Measurements from ENCODE around the gene EPB41L4A.

The EPB41L4A gene

DNA sequence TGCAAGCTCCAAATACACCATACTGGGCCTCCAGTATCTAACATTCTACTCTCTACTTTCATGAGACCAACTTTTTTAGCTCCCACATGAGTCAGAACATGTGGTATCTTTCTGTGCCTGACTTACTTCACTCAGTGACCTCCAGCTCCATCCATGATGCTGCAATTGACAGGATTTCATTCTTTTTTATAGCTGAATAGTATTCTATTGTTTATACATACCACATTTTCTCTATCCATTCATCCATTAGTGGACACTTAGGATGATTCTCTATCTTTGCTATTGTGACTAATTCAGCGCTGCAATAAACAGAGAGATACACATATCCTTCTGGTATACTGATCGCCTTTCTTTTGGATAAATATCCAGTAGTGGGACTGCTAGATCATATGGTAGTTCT is 68.5 kb downstream of the EPB41L4A start:
- DNase-seq, result peak; percentile 13

DNA sequence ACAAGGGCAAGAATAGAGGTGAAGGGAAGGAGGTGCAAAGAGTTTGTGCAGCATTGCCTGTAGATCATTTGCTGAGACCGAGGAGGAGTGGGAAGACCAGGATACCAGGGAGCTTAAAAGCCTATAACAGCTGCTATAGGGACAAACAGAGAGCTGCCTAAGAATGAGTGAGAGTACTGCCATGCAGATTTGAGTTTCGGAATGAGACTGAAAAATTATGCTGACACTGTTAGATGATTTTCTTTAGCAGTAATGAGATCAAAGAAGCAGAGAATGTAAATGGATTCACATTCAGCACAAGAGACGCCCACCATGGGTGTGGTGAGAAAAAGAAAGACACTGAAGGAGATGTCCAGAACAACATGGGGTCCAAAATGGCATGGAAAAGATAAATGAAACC is 69.7 kb downstream of the EPB41L4A start:
- DNase-seq, result no peak

DNA sequence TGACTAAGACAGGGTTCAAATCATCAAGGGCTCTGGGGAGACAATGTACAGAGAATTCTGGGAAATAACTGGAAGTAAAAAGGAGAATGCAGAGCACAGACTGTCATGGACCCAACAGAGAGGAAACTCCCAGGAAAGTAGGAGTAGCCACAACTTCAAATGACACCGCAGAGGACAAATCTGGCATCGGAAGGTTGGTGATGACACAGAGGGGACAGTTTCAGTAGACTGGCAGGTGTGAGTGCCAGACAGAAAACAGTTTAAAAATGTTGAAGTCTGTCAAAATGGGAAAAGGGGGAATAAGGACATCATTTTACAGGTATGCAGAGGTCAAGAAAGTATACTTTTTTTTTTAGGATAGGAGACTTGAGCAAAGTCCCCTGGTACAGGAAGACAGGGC is 70.2 kb downstream of the EPB41L4A start:
- no peak for DNase-seq

DNA sequence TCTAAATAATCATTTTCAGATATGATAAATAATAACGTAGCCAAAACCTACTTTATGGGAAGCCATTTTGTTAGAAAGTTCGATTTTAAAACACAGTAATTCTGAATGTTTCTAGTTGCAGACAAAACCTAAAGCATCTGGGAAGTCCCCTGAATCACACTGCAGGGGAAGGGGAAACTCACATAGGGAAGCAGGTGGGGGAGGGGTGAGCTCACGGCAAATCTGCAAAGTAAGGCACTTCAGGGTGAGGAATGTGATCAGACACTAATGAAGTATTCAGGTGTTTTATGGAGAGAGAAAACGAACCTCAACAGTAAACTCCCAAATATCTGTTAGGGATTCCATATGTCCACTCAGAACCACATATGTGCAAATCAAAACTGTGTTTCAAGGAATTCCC is 70.7 kb downstream of the EPB41L4A start:
- DNase-seq, result no peak

DNA sequence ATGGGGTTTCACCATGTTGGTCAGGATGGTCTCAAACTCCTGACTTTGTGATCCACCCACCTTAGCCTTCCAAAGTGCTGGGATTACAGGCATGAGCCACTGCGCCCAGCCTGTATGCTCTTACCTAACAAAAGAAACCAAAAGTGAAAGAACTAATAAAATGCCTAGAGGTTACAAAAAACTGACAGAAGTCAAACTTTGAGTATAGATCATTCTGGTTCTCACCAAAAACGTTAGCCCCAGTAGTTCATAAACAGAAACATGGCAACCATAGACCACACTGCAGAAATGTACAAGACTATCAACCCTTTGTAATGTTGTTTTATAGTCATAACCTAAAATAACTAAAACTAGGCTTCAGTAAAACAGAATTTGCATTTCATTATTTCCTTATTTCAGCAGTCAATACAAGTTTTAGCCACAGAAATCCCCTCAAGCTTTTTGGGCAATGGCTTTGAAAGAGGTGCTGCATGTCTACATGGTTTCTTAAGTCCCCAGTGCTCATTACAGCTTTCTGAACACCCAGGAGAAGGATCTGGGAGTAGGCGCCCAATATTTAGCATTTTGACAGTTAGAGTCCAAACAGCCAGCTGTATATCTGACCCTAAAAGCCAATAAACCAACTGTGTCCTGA is 72.5 kb downstream of the EPB41L4A start:
- DNase-seq, result no peak

DNA sequence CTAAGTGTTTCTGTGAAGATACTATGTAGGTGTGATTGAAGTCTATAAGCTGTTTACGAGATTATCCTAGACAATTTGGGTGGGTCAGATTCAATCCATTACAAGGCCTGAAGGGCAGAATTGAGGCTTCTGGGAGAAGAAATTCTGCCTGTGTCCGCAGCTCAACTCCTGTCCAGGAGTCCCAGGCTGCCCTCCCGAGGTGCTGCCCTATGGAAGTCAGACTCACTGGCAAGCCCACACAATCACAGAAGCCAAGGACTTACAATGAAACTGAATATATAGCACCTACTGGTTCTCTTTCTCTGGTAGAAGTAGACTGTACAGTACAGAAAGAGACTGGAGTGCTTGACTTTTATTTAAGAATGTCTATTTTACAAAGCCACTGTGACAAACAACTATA is 74.5 kb downstream of the EPB41L4A start:
- no peak for DNase-seq

DNA sequence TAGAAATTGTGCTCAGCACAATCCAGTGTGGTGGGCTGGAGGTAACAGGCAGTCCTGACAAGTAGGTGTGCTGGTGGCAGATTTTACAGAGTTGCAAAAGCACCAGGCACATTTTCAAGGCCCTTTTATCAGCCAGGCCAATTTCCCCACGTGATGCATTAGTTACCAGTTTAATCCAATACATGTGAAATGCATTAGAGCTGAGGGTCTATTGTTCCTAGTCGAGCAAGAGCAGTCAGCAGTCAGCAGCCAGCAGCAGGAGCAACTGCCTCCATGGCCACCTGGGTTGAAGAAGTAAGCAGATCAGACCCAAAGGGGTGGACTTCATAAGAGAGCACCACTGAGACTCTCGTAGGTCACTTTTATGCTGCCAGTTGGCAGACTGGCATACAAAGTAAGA is 76.7 kb downstream of the EPB41L4A start:
- no peak for DNase-seq

DNA sequence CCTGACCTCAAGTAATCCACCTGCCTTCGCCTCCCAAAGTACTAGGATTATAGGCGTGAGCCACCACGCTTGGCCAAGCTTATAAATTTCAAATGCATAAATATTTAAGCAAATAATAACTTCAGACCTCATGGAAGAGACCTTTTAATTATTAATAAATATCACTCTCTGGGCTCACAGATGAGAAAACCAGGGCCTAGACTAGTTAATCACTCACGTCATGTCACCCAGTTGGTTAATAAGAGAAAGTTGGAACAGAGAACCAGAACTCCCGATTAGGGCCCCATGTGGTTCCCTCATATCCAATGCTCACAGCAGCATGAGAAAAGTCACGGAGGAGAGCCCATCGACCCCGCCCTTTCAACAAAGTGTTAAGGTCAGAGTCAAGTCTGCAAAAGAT is 79.3 kb downstream of the EPB41L4A start:
- no peak for DNase-seq

DNA sequence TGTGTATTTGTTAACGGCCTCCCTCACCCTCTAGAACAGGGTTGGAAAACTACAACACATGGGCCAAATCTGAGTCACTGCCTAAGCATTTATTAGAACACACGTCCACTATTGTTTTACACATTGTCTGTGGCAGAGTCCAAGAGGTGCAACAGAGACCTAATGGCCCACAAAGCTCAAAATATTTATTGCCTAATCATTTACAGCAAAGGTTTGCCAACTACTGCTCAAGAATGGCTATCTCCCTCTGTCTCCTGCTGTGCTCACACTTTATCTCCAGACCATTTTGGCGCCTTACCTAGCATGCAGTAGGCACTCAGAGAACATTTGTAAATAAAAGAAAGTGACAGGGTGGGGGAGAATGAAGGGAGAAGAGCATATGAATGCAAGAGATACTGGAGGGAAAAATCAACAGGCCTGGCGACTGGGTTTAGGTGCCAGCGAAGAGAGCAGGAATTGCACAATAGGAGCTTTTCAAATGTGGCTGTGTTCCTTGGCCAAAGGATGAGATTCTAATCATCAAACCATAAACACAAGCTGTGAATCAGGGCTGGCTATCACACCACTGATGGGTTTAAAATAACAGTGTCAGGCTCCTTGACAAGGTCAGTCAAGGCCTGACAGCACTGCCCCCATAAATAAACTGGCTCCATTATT is 80.3 kb downstream of the EPB41L4A start:
- DNase-seq, result peak; percentile 80

DNA sequence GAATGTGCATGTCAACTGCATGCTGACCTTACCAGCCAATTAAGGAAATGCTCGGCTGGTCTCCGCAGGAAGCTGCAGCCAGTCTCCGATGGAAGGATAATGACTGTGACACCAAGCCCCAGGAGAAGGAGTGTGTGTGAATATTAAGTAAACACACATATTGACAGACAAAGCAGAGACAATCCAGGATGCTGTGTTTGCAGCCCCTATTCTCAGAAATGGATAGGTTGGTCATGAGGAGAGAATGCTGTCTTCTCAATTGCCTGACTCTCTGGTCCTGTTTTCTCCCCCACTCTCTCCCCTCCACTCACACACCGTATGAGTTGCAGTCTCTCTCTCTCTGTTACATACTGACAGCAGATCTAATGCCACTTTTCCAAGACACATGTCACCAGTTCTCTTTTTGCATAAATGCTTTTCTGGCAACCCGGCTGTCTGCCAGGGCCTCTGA is 85.7 kb downstream of the EPB41L4A start:
- DNase-seq, result no peak

DNA sequence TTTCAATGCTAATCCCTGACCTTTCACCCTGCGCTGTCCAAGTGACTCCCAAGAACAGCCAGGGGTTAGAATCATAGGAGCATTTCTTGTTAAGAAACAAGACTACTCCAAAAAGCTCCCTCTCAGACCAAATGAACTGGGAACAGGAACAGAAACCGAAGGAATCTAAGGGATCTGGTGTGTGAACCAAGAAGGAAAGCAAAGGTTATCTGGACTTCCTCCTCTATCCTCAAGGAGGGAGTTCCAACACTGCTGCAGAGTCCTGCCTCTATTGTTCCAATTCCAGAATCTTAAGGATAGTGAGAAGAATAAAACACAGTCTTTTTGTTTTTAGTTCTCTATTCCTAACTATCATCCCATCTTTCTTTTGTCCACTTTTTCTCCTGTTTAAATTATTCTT is 87.2 kb downstream of the EPB41L4A start:
- no peak for DNase-seq

DNA sequence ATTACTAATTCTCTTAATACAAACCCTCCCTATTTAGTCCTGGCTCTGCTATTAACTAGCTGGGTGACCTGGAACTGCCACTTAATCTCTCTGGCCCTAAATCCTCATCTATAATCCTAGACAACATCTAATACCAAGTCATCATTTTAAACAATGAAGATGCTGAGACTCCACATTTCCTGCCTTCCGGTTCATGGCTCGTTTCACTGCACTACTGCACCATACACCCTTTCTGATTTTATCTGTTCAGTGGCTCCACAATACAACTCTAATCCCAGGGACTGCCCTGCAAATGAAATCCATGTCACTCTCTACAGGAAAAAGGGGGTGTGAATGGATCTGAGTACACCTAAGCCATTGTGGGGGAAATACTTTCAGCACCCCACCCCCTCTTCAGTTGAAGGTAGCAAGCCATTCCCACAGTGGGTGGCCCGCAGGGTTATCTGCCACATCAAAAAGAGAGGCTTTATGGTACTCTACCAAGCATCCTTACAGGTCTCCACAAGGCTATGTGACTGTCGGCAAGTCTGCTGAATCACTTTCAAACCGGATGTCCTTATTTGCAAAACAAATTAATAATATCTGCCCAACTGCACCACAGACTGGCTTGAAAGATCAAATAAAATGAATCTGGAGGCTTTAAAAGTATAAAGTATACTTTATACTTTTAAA is 89.5 kb downstream of the EPB41L4A start:
- no peak for DNase-seq

DNA sequence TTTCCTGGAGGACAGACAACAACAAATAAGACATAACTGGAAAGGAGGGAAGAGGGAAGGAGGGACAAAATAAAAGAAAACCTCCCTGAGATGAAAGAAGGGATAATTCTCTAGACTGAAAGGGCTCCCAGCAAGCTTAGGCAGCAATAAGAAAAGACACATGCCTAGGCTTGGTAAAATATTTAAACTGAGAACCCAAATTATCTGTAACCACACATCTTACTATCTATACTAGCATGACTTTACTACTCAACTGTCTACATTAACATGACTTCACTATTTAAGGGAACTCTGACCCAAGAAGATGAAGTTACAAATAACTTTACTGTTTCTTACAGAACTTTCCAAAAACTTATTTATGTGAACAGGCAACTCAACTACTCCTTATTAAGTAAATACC is 95.9 kb downstream of the EPB41L4A start:
- DNase-seq, result no peak

DNA sequence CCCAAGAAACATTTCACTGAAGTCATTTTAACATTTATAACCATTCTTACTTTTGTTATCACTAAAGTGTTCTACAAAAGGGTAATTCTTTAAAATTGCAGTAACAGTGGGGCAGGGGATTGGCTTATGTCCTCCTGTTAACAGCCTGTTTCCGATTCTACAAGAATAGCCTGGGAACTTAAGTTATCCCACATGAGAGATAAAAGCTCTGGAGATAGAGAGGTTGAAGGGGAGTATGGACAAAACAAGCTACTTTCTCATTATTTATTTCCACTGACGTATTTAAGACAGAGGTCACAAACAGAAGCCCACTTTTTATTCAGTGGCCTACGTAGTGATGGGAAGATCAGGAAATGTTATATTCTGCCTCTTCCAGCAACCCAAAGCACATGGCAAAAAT is 98.7 kb downstream of the EPB41L4A start:
- DNase-seq, result no peak

DNA sequence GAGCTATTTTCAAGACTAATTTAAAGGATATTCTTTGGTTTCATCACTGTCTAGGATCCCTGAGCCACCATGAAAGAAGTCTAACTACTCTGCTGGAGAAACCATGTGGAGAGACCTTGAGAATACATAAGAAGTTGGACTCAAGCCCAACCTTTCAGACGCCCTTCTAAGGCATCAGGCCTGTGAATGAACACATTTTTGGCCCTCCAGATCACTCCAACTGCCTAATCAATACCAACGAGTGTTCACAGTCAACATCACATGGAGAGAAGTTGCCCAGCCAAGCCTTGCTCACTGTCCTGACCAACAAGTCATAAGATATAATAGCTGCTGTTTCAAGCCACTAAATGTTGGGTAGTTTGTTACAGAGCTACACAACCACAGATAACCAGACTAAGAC is 100.7 kb downstream of the EPB41L4A start:
- DNase-seq, result no peak

DNA sequence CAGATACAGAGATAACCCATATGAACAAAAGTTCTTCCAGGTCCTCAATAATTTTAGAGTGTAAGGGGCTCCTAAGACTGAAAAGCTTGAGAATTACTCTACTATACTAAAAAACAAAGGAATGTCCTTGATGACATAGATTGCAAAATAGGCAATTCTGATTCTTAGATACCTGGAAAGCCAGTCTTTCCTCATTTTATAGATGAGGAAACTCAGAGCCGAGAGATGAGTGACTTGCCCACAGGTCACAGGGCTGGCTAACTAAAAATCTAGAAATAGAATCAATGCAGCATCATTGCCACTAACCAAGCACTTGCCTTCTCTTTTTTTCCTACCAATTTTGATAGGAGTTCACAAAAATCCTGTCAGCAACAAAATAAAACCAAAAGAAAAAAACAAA is 101.2 kb downstream of the EPB41L4A start:
- no peak for DNase-seq

DNA sequence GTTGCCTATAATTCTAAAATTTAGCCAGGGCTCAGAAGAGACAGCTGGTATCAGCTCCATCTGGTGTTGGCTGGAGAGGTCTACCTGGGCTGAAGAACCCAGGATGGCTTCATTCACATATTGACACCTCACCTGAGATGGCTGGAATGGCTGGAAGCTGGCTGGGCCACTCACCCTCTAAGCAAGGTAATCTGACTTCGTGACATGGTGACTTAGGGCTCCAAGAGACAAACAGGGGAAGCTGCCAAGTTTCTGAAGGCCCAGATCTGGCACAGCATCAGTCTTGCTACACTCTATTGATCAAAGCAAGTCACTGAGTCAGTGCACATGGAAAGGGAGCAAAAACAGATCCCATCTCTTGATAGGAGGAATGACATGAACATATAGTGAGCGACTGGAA is 102.3 kb downstream of the EPB41L4A start:
- DNase-seq, result no peak

DNA sequence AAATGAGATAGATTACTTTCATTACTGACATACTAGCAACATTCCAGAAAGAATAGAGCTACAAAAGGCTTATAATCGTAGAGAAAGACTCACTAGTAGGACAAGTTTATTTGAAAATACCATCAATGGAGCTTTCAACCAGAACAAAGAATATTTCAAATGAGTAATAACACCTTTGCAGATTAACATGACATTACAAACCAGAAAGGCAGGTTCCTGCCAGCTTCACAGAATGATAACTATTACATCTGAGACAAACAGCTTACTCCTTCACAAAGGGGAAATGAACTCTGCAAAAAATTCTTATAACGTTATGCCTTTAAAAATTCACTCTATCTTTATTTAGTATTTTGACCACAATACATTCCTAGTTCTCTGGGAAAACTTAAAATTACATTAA is 103.1 kb downstream of the EPB41L4A start:
- DNase-seq, result no peak

DNA sequence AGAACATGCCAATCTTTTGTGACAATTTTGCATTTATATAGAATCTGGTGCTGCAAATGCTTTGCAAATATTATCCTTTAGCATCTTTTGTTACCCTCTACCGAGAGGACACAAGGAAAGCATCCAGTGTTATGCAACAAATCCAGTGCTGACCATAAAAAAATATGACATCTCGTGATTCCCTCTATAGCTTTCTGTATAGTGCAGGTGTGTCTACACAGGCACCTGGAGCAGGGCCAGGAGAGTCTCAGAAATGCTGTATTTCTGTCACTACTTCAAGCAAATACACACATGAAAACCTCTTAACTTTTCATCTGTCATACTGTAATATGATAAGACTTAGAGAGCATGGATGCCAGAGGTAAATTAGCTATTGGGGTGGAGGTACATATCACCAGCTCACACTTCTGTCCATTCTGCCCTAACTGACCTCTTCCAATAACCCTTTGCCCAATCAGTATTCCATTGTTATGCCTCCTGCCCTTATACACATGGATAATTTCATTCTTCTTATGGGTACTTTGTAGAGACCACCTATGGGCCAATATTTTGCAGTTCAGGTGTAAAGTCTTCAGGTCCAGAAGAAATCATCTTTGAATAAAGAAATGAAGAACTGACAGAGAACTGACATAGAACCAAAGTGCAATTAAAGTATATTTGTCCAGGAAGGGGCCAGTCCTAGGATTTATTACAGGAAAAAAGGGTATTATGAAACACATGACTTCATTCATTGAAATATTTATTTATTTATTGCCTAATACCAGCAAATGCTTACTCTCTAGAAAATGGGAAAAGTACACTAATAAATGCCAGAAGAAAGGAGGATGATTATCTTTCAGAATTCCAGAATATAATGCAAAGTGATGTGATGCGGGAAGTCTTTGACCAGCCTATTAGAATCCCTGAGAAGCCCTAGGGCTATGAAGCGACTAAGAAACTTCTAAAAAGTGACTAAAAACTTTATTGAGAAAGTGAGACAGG is 106.5 kb downstream of the EPB41L4A start:
- DNase-seq, result peak; percentile 5

DNA sequence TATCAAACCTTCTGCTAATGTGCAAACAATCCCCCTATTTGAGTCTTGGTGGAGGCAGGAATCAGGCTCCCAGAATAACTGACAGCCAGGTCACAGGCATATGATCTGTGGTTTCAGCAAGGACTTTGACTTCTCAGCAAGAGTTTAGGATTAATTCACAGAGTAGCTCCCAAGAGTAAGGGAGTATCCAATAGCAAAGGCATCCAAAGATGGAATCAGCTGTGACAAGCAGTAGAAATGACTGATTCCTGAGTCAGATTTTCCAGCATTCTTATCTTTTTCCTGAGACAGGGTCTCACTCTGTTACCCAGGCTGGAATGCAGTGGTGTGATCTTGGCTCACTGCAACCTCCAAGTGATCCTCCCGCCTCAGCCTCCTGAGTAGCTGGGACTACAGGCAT is 108.3 kb downstream of the EPB41L4A start:
- peak; percentile 70 for DNase-seq

DNA sequence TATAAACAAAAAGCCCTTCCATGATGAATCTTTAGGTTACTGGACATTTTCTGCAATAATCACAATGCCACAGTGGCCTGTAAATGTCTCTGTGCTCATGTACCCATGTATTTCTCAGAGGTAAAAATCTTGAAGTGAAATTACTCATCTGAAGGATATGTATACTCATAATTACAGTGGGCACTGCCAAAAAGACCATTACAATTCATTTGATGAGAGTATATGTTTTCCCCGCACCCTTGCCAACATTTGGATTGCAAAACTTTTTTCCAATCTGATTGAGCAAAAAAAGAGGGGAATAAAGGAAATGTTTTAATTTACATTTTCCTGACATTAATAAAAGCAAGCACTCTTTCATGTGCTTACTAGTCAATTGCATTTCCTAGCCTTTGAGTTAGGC is 110.5 kb downstream of the EPB41L4A start:
- DNase-seq, result peak; percentile 24

DNA sequence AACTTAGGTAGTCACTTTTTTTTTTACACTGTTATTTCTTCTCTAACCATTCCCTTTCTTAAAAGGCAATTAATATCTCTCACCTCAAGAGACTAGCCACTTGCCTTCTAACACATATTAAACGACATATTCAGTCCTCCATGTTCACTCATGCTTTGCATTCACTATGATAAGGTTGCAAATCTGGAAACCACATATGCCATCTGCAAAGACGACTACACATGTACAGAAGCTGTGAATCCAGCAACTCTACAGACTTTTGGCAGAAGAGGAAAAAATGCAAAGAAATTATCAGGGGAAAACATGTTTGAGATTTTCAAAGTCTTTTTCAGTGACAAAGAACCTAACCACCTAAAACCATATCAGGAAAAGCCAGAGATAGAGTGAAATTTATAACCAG is 112.1 kb downstream of the EPB41L4A start:
- DNase-seq, result no peak

DNA sequence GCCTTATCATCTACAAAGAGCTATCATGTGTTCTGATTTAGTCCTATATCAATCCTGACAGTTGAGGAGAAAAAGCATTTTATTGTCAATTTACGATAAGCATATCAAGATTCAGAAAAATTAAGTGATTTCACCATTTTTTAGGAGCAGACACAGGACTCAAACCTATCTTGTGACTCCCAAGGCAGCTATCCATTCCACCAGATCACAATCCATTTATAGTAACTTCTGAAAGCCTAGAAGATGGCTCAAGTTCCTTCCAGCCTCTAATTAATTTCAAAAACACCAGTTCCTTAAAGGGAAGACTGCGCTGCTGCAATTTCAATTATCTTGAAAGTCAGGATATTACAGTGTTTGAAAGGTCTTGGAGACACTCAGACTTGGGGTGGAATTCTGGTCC is 114.3 kb downstream of the EPB41L4A start:
- no peak for DNase-seq
